SK-N-SH (cell line): ENCODE data around the gene ATP6V1F. TPM values are rescaled to one million over a fixed set of nuclear protein-coding genes. Genes with fewer than 3 reads are reported as not detected.

Experiments
- CTCF ChIA-PET: fragments of 300-600, 350-600 bp; formaldehyde crosslinking; extraction: SDS; loops from one replicate; lab custom pipeline; 2021; lab: Yijun Ruan, JAX
- POLR2A ChIA-PET: fragments of 350-600 bp; sonication (Branson Sonifier 250); formaldehyde crosslinking; extraction: SDS; loops from one replicate; lab custom pipeline; 2020; ENCODE audit warnings: antibody characterized with exemption, inconsistent platforms; lab: Yijun Ruan, JAX
- DNase-seq: peaks from one replicate; pipeline ENCODE4 v3.0.0; 2012
- H2AFZ ChIP-seq: fragments of 200-600 bp; sonication (generic); 2 replicates; pipeline ENCODE4 v1.8.1; 2016; ENCODE audit warnings: antibody characterized with exemption, mild to moderate bottlenecking, low read depth
- H3F3A ChIP-seq: fragments of 200-600 bp; sonication (generic); replicated peaks from 2 replicates; pipeline ENCODE3; 2016; ENCODE audit warnings: antibody characterized with exemption, mild to moderate bottlenecking; ENCODE audit not compliant: insufficient read depth
- H3K27ac ChIP-seq, 2 experiments: fragments of 200-500 bp in 1 of 2; fragments of 200-600 bp in 1 of 2; sonication (Bioruptor generic) in 1 of 2; sonication (generic), shearing (Covaris generic) in 1 of 2; 2 replicates each; pipeline versions ENCODE4 v1.5.1 to v1.6.1; 2014 to 2016; ENCODE audit warnings: low read depth in 2 of 2, inconsistent platforms in 1 of 2, low read length in 1 of 2, mild to moderate bottlenecking in 1 of 2, mixed read lengths in 1 of 2
- H3K27me3 ChIP-seq: fragments of 200-600 bp; sonication (generic), shearing (Covaris generic); 2 replicates; pipeline ENCODE4 v1.6.1; 2016; ENCODE audit warnings: mixed run types; ENCODE audit not compliant: insufficient read depth
- H3K36me3 ChIP-seq, 2 experiments: fragments of 200-500 bp in 1 of 2; fragments of 200-600 bp in 1 of 2; sonication (Bioruptor generic) in 1 of 2; sonication (generic) in 1 of 2; replicated peaks in 1 of 2; 2 replicates each; pipeline versions ENCODE3 to v1.5.1; 2014 to 2016; ENCODE audit warnings: low read length in 1 of 2, mild to moderate bottlenecking in 1 of 2; ENCODE audit not compliant: insufficient read depth in 2 of 2, control insufficient read depth in 1 of 2
- H3K4me1 ChIP-seq, 2 experiments: fragments of 200-500 bp in 1 of 2; fragments of 200-600 bp in 1 of 2; sonication (Bioruptor generic) in 1 of 2; sonication (generic), shearing (Covaris generic) in 1 of 2; 2 replicates each; pipeline versions ENCODE4 v1.5.1 to v1.6.1; 2014 to 2016; ENCODE audit warnings: low read depth in 1 of 2, low read length in 1 of 2, mixed run types in 1 of 2; ENCODE audit not compliant: insufficient read depth in 2 of 2, control insufficient read depth in 1 of 2
- H3K4me2 ChIP-seq: fragments of 200-600 bp; sonication (generic), shearing (Covaris generic); 2 replicates; pipeline ENCODE4 v1.6.1; 2017; ENCODE audit warnings: mixed run types
- H3K4me3 ChIP-seq, 2 experiments: fragments of 200-500 bp in 1 of 2; fragments of 200-600 bp in 1 of 2; sonication (Bioruptor generic) in 1 of 2; sonication (generic), shearing (Covaris generic) in 1 of 2; 2 replicates each; pipeline versions ENCODE4 v1.5.1 to v1.8.1; 2014 to 2016; ENCODE audit warnings: low read depth in 2 of 2, inconsistent platforms in 1 of 2, low read length in 1 of 2, mild to moderate bottlenecking in 1 of 2, mixed read lengths in 1 of 2, moderate library complexity in 1 of 2
- H3K79me2 ChIP-seq: fragments of 200-600 bp; sonication (generic); 2 replicates; pipeline ENCODE4 v1.8.1; 2017; ENCODE audit warnings: mild to moderate bottlenecking; ENCODE audit not compliant: insufficient read depth
- H3K9ac ChIP-seq: fragments of 200-600 bp; sonication (generic); 2 replicates; pipeline ENCODE4 v1.6.1; 2017; ENCODE audit warnings: mixed run types
- H3K9me2 ChIP-seq: fragments of 200-600 bp; sonication (generic); 2 replicates; pipeline ENCODE4 v1.6.1; 2017; ENCODE audit warnings: mixed run types
- H3K9me3 ChIP-seq: fragments of 200-600 bp; sonication (generic); 2 replicates; pipeline ENCODE4 v1.6.1; 2017; ENCODE audit warnings: mixed run types, mild to moderate bottlenecking, moderate library complexity
- H4K20me1 ChIP-seq: fragments of 200-600 bp; sonication (generic); 2 replicates; pipeline ENCODE4 v1.6.1; 2017; ENCODE audit warnings: mild to moderate bottlenecking, mixed run types; ENCODE audit not compliant: insufficient read depth
- CHD2 ChIP-seq: fragments of 150-350 bp; IDR thresholded peaks from 2 replicates; pipeline ENCODE4 v1.6.1; 2018; ENCODE audit warnings: low read length; ENCODE audit not compliant: partially characterized antibody
- ELF1 ChIP-seq: IDR thresholded peaks from 2 replicates; pipeline ENCODE4 v1.4.0; 2012
- EP300 ChIP-seq, 2 experiments: IDR thresholded peaks; 2 replicates each; pipeline versions ENCODE4 v1.4.0 to v1.6.1; 2012; ENCODE audit warnings: borderline replicate concordance in 1 of 2, low read depth in 1 of 2, low read length in 1 of 2
- FOSL2 ChIP-seq: IDR thresholded peaks from 2 replicates; pipeline ENCODE4 v1.4.0; 2012; ENCODE audit warnings: low read depth, mild to moderate bottlenecking, moderate library complexity, borderline replicate concordance
- FOXJ3 ChIP-seq: sonication (generic); formaldehyde crosslinking; IDR thresholded peaks from 2 replicates; pipeline ENCODE4 v1.5.1; 2020; ENCODE audit warnings: mild to moderate bottlenecking, missing genetic modification reagents
- GATA2 ChIP-seq: sonication (generic); formaldehyde crosslinking; IDR thresholded peaks from 2 replicates; pipeline ENCODE4 v1.5.0; 2020; ENCODE audit warnings: mild to moderate bottlenecking, missing genetic modification reagents
- MEF2A ChIP-seq: IDR thresholded peaks from 2 replicates; pipeline ENCODE4 v1.4.0; 2012; ENCODE audit warnings: low read depth, borderline replicate concordance
- MXI1 ChIP-seq: IDR thresholded peaks from 2 replicates; pipeline ENCODE4 v1.6.1; 2012; ENCODE audit warnings: mild to moderate bottlenecking, low read depth, low read length, improper control_type of control experiment
- NFIC ChIP-seq: IDR thresholded peaks from 2 replicates; pipeline ENCODE4 v1.4.0; 2012; ENCODE audit warnings: borderline replicate concordance
- NRF1 ChIP-seq: IDR thresholded peaks from 2 replicates; pipeline ENCODE4 v1.6.1; 2012; ENCODE audit warnings: low read depth, mild to moderate bottlenecking, low read length
- RAD21 ChIP-seq: IDR thresholded peaks from 2 replicates; pipeline ENCODE4 v1.6.1; 2012; ENCODE audit warnings: mild to moderate bottlenecking, low read length
- RCOR1 ChIP-seq: fragments of 150-350 bp; IDR thresholded peaks from 2 replicates; pipeline ENCODE4 v1.6.1; 2017; ENCODE audit warnings: antibody characterized with exemption, low read length
- RFX5 ChIP-seq: IDR thresholded peaks from 2 replicates; pipeline ENCODE4 v1.6.1; 2012; ENCODE audit warnings: mild to moderate bottlenecking, improper control_type of control experiment, low read length
- SMC3 ChIP-seq: IDR thresholded peaks from 2 replicates; pipeline ENCODE4 v1.6.1; 2012; ENCODE audit warnings: low read depth, low read length, improper control_type of control experiment
- TEAD4 ChIP-seq: IDR thresholded peaks from 2 replicates; pipeline ENCODE4 v1.4.0; 2012; ENCODE audit warnings: mild to moderate bottlenecking, borderline replicate concordance; ENCODE audit not compliant: insufficient read depth
- YY1 ChIP-seq: IDR thresholded peaks from 2 replicates; pipeline ENCODE4 v1.4.0; 2012; ENCODE audit warnings: low read depth, mild to moderate bottlenecking
- WGBS: methylation state at CpG from one replicate; pipeline ENCODE4 v1.1.6; 2017; ENCODE audit warnings: low lambda C conversion rate; 5-methylcytosine and 5-hydroxymethylcytosine counted together
- polyA plus RNA-seq, 3 experiments: library from polyadenylated mRNA; depleted of rRNA; stranded (reverse); fragments of >200 nt; gene quantifications; 2 replicates each; pipeline ENCODE4 v1.2.3, GENCODE V29; 2012
- TF ChIP-seq, protein P1 (sequence below): IDR thresholded peaks from 2 replicates; pipeline ENCODE4; 2012
- TF ChIP-seq, protein P2 (sequence below): IDR thresholded peaks from 2 replicates; pipeline ENCODE4 v1.4.0; 2012; ENCODE audit warnings: low read depth, borderline replicate concordance
- TF ChIP-seq, protein P3 (sequence below): fragments of 150-350 bp; IDR thresholded peaks from 2 replicates; pipeline ENCODE4 v1.6.1; 2016; ENCODE audit warnings: mild to moderate bottlenecking, low read depth, low read length
- TF ChIP-seq, protein P4 (sequence below): fragments of 200-600 bp; sonication (generic); IDR thresholded peaks from 2 replicates; pipeline ENCODE4 v1.6.1; 2017; ENCODE audit warnings: antibody characterized with exemption, mild to moderate bottlenecking, moderate library complexity

The ATP6V1F gene
- polyA plus RNA-seq, 1 of the 3 experiments (the other 2 are of a cell fraction), result 495 TPM

DNA sequence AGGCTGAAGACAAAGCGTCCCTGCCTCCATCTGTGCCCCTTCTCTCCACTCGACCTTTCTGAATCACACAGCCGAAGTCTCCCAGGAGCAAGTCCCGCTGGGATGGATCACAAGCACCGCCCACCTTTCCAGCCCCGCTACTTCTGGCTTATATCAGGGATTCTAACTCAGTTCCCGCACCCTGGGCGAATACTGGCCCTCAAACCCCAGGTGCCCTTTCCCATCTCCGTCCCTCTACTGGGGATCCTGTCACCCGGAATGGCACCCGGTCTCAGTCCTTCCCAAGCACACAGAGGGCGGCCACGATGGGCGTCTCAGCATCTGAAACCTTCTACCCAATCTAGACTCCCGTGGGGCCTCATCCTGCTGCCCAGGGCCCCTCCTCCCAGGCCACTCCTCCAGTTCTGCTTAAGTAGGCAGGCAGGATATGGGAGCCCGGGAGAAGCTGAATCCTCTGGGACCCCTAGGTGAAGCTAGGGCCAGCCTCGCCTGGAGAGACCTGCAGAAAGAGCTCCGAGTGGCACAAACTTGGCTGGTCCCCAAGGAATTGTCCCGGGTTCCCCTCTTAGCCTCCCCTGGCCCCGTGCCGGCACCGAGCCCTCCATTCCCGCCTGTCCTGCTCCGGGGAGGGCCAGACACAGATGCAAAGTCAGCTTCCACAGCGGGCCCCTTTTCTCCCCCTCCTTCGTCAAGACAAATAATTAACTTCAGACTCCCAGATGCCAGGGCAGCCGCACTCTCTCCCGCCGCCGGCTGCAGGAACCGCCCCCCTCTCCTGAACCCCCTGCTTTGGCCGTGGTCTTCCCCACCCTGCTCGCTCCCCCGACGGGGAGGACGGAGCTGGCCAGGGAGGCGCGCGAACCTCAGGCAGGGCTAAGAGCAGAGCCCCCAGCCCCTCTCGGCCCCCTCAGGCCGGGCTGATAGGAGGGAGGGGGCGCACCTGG, 47.2 kb downstream of the ATP6V1F start:
- 60% methylated on average over 38 of the region's 42 CpGs for WGBS
- Histone ChIP-seq H3K36me3 (no peaks in the 10 kb centered on the region), H4K20me1 (no peaks in the 10 kb centered on the region), H3K4me1 (peaks cover 0 to 4% of the 10 kb centered on the region in 2 experiments; a peak in 1 of 4 replicates), H3K9me2 (no peaks in the 10 kb centered on the region), H3K27ac (no peak overlapping the region), H3K9ac (no peak overlapping the region), H3K4me3 (no peak overlapping the region), H2AFZ (peak overlapping the region; percentile 17; the same call in 1 of the 2 replicates), H3F3A (no peaks in the 10 kb centered on the region), H3K27me3 (peaks cover 13% of the 10 kb centered on the region; the same call in 1 of the 2 replicates), H3K9me3 (no peaks in the 10 kb centered on the region), H3K79me2 (no peaks in the 10 kb centered on the region), H3K4me2 (no peak overlapping the region)
- CTCF ChIA-PET, result interaction anchor here (0.8 to 6.2 kb wide), 8 partner anchors 10 to 448 kb away, joined by 3 to 69 read pairs (median 4); no protein-coding TSS in a partner anchor
- DNase-seq, result peak; percentile 70
- no peak for TF ChIP-seq FOSL2
- TF ChIP-seq RFX5, result no peak
- TF ChIP-seq NRF1, result no peak
- no peak for TF ChIP-seq MEF2A
- TF ChIP-seq, protein P1, sequence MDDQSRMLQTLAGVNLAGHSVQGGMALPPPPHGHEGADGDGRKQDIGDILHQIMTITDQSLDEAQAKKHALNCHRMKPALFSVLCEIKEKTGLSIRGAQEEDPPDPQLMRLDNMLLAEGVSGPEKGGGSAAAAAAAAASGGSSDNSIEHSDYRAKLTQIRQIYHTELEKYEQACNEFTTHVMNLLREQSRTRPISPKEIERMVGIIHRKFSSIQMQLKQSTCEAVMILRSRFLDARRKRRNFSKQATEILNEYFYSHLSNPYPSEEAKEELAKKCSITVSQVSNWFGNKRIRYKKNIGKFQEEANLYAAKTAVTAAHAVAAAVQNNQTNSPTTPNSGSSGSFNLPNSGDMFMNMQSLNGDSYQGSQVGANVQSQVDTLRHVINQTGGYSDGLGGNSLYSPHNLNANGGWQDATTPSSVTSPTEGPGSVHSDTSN, result no peak
- TF ChIP-seq, protein P2, sequence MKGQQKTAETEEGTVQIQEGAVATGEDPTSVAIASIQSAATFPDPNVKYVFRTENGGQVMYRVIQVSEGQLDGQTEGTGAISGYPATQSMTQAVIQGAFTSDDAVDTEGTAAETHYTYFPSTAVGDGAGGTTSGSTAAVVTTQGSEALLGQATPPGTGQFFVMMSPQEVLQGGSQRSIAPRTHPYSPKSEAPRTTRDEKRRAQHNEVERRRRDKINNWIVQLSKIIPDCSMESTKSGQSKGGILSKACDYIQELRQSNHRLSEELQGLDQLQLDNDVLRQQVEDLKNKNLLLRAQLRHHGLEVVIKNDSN, result no peak
- TF ChIP-seq SMC3, result no peak
- TF ChIP-seq CHD2, result no peak
- no peak for TF ChIP-seq MXI1
- no peak for TF ChIP-seq FOXJ3 (CRISPR knock-in tag)
- TF ChIP-seq EP300 (IDR thresholded peaks at IDR 0.05; ENCODE audit: borderline replicate concordance in 1 of 2, low read depth in 1 of 2, low read length in 1 of 2), result no peak
- TF ChIP-seq RAD21, result no peak
- TF ChIP-seq YY1, result no peak
- TF ChIP-seq GATA2 (CRISPR knock-in tag), result no peak
- TF ChIP-seq, protein P3, sequence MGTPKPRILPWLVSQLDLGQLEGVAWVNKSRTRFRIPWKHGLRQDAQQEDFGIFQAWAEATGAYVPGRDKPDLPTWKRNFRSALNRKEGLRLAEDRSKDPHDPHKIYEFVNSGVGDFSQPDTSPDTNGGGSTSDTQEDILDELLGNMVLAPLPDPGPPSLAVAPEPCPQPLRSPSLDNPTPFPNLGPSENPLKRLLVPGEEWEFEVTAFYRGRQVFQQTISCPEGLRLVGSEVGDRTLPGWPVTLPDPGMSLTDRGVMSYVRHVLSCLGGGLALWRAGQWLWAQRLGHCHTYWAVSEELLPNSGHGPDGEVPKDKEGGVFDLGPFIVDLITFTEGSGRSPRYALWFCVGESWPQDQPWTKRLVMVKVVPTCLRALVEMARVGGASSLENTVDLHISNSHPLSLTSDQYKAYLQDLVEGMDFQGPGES, result no peak
- no peak for TF ChIP-seq ELF1
- no peak for TF ChIP-seq RCOR1
- TF ChIP-seq, protein P4, sequence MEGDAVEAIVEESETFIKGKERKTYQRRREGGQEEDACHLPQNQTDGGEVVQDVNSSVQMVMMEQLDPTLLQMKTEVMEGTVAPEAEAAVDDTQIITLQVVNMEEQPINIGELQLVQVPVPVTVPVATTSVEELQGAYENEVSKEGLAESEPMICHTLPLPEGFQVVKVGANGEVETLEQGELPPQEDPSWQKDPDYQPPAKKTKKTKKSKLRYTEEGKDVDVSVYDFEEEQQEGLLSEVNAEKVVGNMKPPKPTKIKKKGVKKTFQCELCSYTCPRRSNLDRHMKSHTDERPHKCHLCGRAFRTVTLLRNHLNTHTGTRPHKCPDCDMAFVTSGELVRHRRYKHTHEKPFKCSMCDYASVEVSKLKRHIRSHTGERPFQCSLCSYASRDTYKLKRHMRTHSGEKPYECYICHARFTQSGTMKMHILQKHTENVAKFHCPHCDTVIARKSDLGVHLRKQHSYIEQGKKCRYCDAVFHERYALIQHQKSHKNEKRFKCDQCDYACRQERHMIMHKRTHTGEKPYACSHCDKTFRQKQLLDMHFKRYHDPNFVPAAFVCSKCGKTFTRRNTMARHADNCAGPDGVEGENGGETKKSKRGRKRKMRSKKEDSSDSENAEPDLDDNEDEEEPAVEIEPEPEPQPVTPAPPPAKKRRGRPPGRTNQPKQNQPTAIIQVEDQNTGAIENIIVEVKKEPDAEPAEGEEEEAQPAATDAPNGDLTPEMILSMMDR, result no peak
- no peak for TF ChIP-seq NFIC
- no peak for TF ChIP-seq TEAD4
- POLR2A ChIA-PET, result no interaction called here
